Measurements from ENCODE around the gene MOB1B. TPM values are rescaled to one million over a fixed set of nuclear protein-coding genes. Genes with fewer than 3 reads are reported as not detected.

MOB1B gene
- total RNA-seq, 1 experiment from 2014 or later, result 33.2 TPM

DNA sequence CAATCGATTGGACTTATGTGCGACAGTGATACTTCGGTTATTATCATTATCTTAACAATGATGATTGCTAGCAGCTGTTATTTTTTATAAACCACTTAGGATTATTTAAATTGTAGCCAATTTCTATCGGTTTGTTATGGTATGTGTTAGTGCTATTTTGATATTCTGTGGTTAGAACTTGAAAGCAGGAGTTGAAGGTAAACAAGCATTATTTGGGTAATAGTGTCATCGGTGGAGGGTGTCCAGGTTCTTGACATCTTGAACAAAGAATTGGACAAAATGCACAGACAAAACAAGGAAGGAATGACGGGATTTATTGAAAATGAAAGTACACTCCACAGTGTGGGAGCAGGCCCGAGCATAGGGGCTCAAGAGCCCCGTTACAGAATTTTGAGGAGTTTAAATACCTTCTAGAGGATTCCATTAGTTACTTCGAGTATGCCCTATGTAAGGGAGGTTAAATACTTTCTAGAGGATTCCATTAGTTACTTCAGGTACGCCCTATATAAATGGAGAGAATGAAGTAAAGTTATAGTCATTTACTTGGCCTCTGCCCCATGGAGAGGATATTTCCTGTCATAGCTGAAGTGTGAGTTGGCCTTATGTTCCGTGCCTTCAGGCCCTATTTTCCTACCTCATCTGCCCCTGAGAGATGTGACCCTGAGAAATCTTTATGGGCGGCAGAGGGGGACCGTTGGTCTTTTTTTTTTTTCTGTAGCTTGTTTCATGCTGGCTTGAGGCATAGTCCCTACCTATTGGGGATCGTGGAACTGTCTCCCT lies 13.1 kb downstream of the MOB1B start:
- Histone ChIP-seq H3K79me2 (ENCODE audit: insufficient read depth, low read length) (peaks cover 70% of the 10 kb centered on the region), H3K4me2 (ENCODE audit: low read length) (no peak overlapping the region)
- ATAC-seq, result no peak

More for the DNA sequence above, 13.1 kb downstream of the MOB1B start:
- H3K27ac ChIP-seq (ENCODE audit: low read depth, low read length), result no peak overlapping the region
- H3K27me3 ChIP-seq (ENCODE audit: insufficient read depth, low read length), result no peaks in the 10 kb centered on the region
- TF ChIP-seq, protein P1, sequence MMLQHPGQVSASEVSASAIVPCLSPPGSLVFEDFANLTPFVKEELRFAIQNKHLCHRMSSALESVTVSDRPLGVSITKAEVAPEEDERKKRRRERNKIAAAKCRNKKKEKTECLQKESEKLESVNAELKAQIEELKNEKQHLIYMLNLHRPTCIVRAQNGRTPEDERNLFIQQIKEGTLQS (IDR thresholded peaks at IDR 0.05), result no peak
- no peak for TF ChIP-seq JUND (IDR thresholded peaks at IDR 0.05)
- TF ChIP-seq SIN3A (IDR thresholded peaks at IDR 0.05; ENCODE audit: low read depth), result no peak
- no peak for TF ChIP-seq EZH2 (IDR thresholded peaks at IDR 0.05)
- no peak for TF ChIP-seq POLR2AphosphoS5 (IDR thresholded peaks at IDR 0.05; ENCODE audit: low read depth, low read length)
- no peak for TF ChIP-seq SRF (IDR thresholded peaks at IDR 0.05; ENCODE audit: low read depth)
- TF ChIP-seq EGR1 (IDR thresholded peaks at IDR 0.05; ENCODE audit: low read depth), result no peak
- TF ChIP-seq CBX3 (IDR thresholded peaks at IDR 0.05; ENCODE audit: low read depth), result no peak
- no peak for TF ChIP-seq YY1 (IDR thresholded peaks at IDR 0.05; ENCODE audit: extremely low read depth, insufficient replicate concordance, low read depth, low read length)
- TF ChIP-seq ZNF274 (IDR thresholded peaks at IDR 0.05; ENCODE audit: low read depth, low read length), result no peak
- no peak for TF ChIP-seq CEBPB (IDR thresholded peaks at IDR 0.05; ENCODE audit: low read depth)
- no peak for TF ChIP-seq POLR2A (IDR thresholded peaks at IDR 0.05; ENCODE audit: borderline replicate concordance, extremely low read depth, insufficient read depth, insufficient read length)
- TF ChIP-seq, protein P2, sequence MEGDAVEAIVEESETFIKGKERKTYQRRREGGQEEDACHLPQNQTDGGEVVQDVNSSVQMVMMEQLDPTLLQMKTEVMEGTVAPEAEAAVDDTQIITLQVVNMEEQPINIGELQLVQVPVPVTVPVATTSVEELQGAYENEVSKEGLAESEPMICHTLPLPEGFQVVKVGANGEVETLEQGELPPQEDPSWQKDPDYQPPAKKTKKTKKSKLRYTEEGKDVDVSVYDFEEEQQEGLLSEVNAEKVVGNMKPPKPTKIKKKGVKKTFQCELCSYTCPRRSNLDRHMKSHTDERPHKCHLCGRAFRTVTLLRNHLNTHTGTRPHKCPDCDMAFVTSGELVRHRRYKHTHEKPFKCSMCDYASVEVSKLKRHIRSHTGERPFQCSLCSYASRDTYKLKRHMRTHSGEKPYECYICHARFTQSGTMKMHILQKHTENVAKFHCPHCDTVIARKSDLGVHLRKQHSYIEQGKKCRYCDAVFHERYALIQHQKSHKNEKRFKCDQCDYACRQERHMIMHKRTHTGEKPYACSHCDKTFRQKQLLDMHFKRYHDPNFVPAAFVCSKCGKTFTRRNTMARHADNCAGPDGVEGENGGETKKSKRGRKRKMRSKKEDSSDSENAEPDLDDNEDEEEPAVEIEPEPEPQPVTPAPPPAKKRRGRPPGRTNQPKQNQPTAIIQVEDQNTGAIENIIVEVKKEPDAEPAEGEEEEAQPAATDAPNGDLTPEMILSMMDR (IDR thresholded peaks at IDR 0.05 in 2 of 3, conservative IDR thresholded peaks at IDR 0.05 in 1 of 3; ENCODE audit: borderline replicate concordance in 1 of 3, insufficient read depth in 1 of 3, low read depth in 2 of 3, low read length in 2 of 3), result no peak
- TF ChIP-seq EZH2phosphoT487 (IDR thresholded peaks at IDR 0.05; ENCODE audit: borderline replicate concordance), result no peak
- TF ChIP-seq, protein P3, sequence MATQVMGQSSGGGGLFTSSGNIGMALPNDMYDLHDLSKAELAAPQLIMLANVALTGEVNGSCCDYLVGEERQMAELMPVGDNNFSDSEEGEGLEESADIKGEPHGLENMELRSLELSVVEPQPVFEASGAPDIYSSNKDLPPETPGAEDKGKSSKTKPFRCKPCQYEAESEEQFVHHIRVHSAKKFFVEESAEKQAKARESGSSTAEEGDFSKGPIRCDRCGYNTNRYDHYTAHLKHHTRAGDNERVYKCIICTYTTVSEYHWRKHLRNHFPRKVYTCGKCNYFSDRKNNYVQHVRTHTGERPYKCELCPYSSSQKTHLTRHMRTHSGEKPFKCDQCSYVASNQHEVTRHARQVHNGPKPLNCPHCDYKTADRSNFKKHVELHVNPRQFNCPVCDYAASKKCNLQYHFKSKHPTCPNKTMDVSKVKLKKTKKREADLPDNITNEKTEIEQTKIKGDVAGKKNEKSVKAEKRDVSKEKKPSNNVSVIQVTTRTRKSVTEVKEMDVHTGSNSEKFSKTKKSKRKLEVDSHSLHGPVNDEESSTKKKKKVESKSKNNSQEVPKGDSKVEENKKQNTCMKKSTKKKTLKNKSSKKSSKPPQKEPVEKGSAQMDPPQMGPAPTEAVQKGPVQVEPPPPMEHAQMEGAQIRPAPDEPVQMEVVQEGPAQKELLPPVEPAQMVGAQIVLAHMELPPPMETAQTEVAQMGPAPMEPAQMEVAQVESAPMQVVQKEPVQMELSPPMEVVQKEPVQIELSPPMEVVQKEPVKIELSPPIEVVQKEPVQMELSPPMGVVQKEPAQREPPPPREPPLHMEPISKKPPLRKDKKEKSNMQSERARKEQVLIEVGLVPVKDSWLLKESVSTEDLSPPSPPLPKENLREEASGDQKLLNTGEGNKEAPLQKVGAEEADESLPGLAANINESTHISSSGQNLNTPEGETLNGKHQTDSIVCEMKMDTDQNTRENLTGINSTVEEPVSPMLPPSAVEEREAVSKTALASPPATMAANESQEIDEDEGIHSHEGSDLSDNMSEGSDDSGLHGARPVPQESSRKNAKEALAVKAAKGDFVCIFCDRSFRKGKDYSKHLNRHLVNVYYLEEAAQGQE (IDR thresholded peaks at IDR 0.05; ENCODE audit: low read depth), result no peak
- ChIA-PET RAD21 (ENCODE audit: low non-redundant PET in 1 of 2, low total read pairs in 2 of 2, uncharacterized antibody in 2 of 2, unreplicated experiment in 2 of 2) (no interaction called here), POLR2A (no interaction called here), CTCF (no interaction called here)
- H3K36me3 ChIP-seq (ENCODE audit: control insufficient read depth in 1 of 2, insufficient read depth in 2 of 2, low read length in 2 of 2), result no peaks in the 10 kb centered on the region
- H3K4me3 ChIP-seq (replicated peaks in 1 of 2; ENCODE audit: low read depth in 1 of 2, low read length in 2 of 2), result no peak overlapping the region
- no peaks in the 10 kb centered on the region for H3K9me2 ChIP-seq (ENCODE audit: insufficient read depth)
- intact Hi-C loops (cut with micrococcal nuclease), result no loop called here
- no peak for DNase-seq (ENCODE audit: low read depth, low spot score)
- H3K4me1 ChIP-seq (ENCODE audit: control insufficient read depth in 1 of 2, insufficient read depth in 2 of 2, low read length in 2 of 2), result no peaks in the 10 kb centered on the region
- H3K9ac ChIP-seq (ENCODE audit: low read length), result no peak overlapping the region
- no peaks in the 10 kb centered on the region for H3K9me3 ChIP-seq (ENCODE audit: control insufficient read depth in 1 of 2, insufficient read depth in 1 of 2, low read depth in 1 of 2, low read length in 2 of 2)
- H2AFZ ChIP-seq (ENCODE audit: low read depth, low read length, poor library complexity, severe bottlenecking), result no peak overlapping the region
- BruUV-seq (replicated peaks), result no TSS peak
- H4K20me1 ChIP-seq (ENCODE audit: insufficient read depth), result no peaks in the 10 kb centered on the region

All from HCT116 (cell line).